WTC11 (cell line): ENCODE data around the gene HLCS. TPM values are rescaled to one million over a fixed set of nuclear protein-coding genes. Genes with fewer than 3 reads are reported as not detected.

Experiments
- ATAC-seq: fragments of 200-7000 bp; cut with Tn5 transposase; 2 replicates; pipeline ENCODE4 v1.10.0; 2021; ENCODE audit warnings: mild to moderate bottlenecking, moderate library complexity
- CTCF ChIA-PET: fragments of 300-600 bp; sonication (Branson Sonifier 250); formaldehyde crosslinking; loops from one replicate; lab custom pipeline; 2021; ENCODE audit warnings: antibody characterized with exemption; lab: Charles Lee
- POLR2A ChIA-PET: fragments of 350-600 bp; sonication (Branson Sonifier 250); formaldehyde crosslinking; loops from one replicate; lab custom pipeline; 2021; ENCODE audit warnings: antibody characterized with exemption; lab: Charles Lee
- DNase-seq: peaks from one replicate; pipeline ENCODE4 v3.0.0; 2021; ENCODE audit warnings: low spot score
- H3K27ac Mint-ChIP-seq: 2 replicates; pipeline ENCODE4 v1.8.0; 2021; ENCODE audit warnings: mixed read lengths
- H3K27me3 Mint-ChIP-seq: 2 replicates; pipeline ENCODE4 v1.8.0; 2021; ENCODE audit warnings: low read depth, mild to moderate bottlenecking, moderate library complexity, mixed read lengths
- H3K36me3 Mint-ChIP-seq: 2 replicates; pipeline ENCODE4 v1.8.0; 2021; ENCODE audit warnings: mixed read lengths
- H3K4me1 Mint-ChIP-seq: 2 replicates; pipeline ENCODE4 v1.8.0; 2022; ENCODE audit warnings: mixed read lengths
- H3K4me3 Mint-ChIP-seq: 2 replicates; pipeline ENCODE4 v1.8.0; 2021; ENCODE audit warnings: mild to moderate bottlenecking, moderate library complexity, mixed read lengths
- H3K9me3 Mint-ChIP-seq: 2 replicates; pipeline ENCODE4 v1.8.0; 2021; ENCODE audit warnings: mixed read lengths
- ESRRA ChIP-seq: sonication (generic); formaldehyde crosslinking; IDR thresholded peaks from 2 replicates; pipeline ENCODE4 v1.8.1; 2022; ENCODE audit warnings: mild to moderate bottlenecking, missing genetic modification reagents, borderline replicate concordance
- ETV6 ChIP-seq: sonication (generic); formaldehyde crosslinking; IDR thresholded peaks from 2 replicates; pipeline ENCODE4 v1.8.1; 2022; ENCODE audit warnings: mild to moderate bottlenecking, missing genetic modification reagents
- JAZF1 ChIP-seq: fragments of 250-450 bp; sonication (Bioruptor Pico); IDR thresholded peaks from 2 replicates; pipeline ENCODE4 v1.9.0; 2021; ENCODE audit warnings: moderate library complexity, mild to moderate bottlenecking, inconsistent platforms
- JUN ChIP-seq: sonication (generic); formaldehyde crosslinking; IDR thresholded peaks from 2 replicates; pipeline ENCODE4 v1.8.0; 2023; ENCODE audit warnings: mild to moderate bottlenecking, missing genetic modification reagents
- KAT7 ChIP-seq: sonication (generic); formaldehyde crosslinking; IDR thresholded peaks from 2 replicates; pipeline ENCODE4 v1.8.1; 2023; ENCODE audit warnings: missing genetic modification reagents, mild to moderate bottlenecking, borderline replicate concordance
- RELA ChIP-seq: sonication (generic); formaldehyde crosslinking; IDR thresholded peaks from 2 replicates; pipeline ENCODE4 v1.8.1; 2022; ENCODE audit warnings: missing genetic modification reagents, mild to moderate bottlenecking, borderline replicate concordance
- SOX15 ChIP-seq: fragments of 250-450 bp; sonication (Bioruptor Pico); IDR thresholded peaks from 2 replicates; pipeline ENCODE4 v1.9.0; 2021; ENCODE audit warnings: mild to moderate bottlenecking
- TEAD1 ChIP-seq: sonication (generic); formaldehyde crosslinking; IDR thresholded peaks from 2 replicates; pipeline ENCODE4 v1.8.0; 2022; ENCODE audit warnings: mild to moderate bottlenecking, missing genetic modification reagents
- ZNF138 ChIP-seq: sonication (generic); formaldehyde crosslinking; conservative IDR thresholded peaks from 2 replicates; pipeline ENCODE4 v1.8.1; 2022; ENCODE audit warnings: mild to moderate bottlenecking, moderate library complexity, missing genetic modification reagents
- ZNF232 ChIP-seq: sonication (generic); formaldehyde crosslinking; IDR thresholded peaks from 2 replicates; pipeline ENCODE4 v1.8.0; 2022; ENCODE audit warnings: mild to moderate bottlenecking, missing genetic modification reagents
- ZNF263 ChIP-seq: sonication (generic); formaldehyde crosslinking; IDR thresholded peaks from 2 replicates; pipeline ENCODE4 v1.8.1; 2022; ENCODE audit warnings: low read depth, mild to moderate bottlenecking, moderate library complexity, missing genetic modification reagents
- ZNF396 ChIP-seq: fragments of 250-450 bp; sonication (Bioruptor Pico); IDR thresholded peaks from 2 replicates; pipeline ENCODE4 v1.8.0; 2021; ENCODE audit warnings: mild to moderate bottlenecking, moderate library complexity, borderline replicate concordance
- ZNF416 ChIP-seq: fragments of 250-450 bp; sonication (Bioruptor Pico); IDR thresholded peaks from 2 replicates; pipeline ENCODE4 v1.9.0; 2021; ENCODE audit warnings: mild to moderate bottlenecking, inconsistent platforms
- ZNF671 ChIP-seq: fragments of 250-450 bp; sonication (Bioruptor Pico); IDR thresholded peaks from 2 replicates; pipeline ENCODE4 v1.8.0; 2021; ENCODE audit warnings: mild to moderate bottlenecking
- total RNA-seq: library from RNA; stranded (reverse); gene quantifications from 3 replicates; pipeline ENCODE4 v1.2.3, GENCODE V29; 2021
- TF ChIP-seq, protein P1 (sequence below): sonication (generic); formaldehyde crosslinking; IDR thresholded peaks from 2 replicates; pipeline ENCODE4 v1.8.0; 2022; ENCODE audit warnings: mild to moderate bottlenecking, missing genetic modification reagents
- TF ChIP-seq, protein P2 (sequence below): sonication (generic); formaldehyde crosslinking; IDR thresholded peaks from 2 replicates; pipeline ENCODE4 v1.8.0; 2022; ENCODE audit warnings: missing genetic modification reagents
- TF ChIP-seq, protein P3 (sequence below): sonication (generic); formaldehyde crosslinking; IDR thresholded peaks from 2 replicates; pipeline ENCODE4 v1.8.0; 2022; ENCODE audit warnings: mild to moderate bottlenecking, missing genetic modification reagents
- TF ChIP-seq, protein P4 (sequence below): fragments of 250-450 bp; sonication (Bioruptor Pico); IDR thresholded peaks from 2 replicates; pipeline ENCODE4 v1.9.0; 2021; ENCODE audit warnings: mild to moderate bottlenecking
- TF ChIP-seq, protein P5 (sequence below): fragments of 250-450 bp; sonication (Bioruptor Pico); IDR thresholded peaks from 2 replicates; pipeline ENCODE4 v1.8.0; 2021; ENCODE audit warnings: mild to moderate bottlenecking
- TF ChIP-seq, protein P6 (sequence below): sonication (generic); formaldehyde crosslinking; IDR thresholded peaks from 2 replicates; pipeline ENCODE4 v1.8.0; 2022; ENCODE audit warnings: mild to moderate bottlenecking, missing genetic modification reagents
- TF ChIP-seq, protein P7 (sequence below): sonication (generic); formaldehyde crosslinking; IDR thresholded peaks from 2 replicates; pipeline ENCODE4 v1.8.1; 2023; ENCODE audit warnings: mild to moderate bottlenecking, missing genetic modification reagents
- TF ChIP-seq, protein P8 (sequence below): sonication (generic); formaldehyde crosslinking; conservative IDR thresholded peaks from 2 replicates; pipeline ENCODE4 v1.8.1; 2022; ENCODE audit warnings: mild to moderate bottlenecking, missing genetic modification reagents

HLCS gene
- total RNA-seq, 1 experiment from 2014 or later: 9.3 TPM

DNA sequence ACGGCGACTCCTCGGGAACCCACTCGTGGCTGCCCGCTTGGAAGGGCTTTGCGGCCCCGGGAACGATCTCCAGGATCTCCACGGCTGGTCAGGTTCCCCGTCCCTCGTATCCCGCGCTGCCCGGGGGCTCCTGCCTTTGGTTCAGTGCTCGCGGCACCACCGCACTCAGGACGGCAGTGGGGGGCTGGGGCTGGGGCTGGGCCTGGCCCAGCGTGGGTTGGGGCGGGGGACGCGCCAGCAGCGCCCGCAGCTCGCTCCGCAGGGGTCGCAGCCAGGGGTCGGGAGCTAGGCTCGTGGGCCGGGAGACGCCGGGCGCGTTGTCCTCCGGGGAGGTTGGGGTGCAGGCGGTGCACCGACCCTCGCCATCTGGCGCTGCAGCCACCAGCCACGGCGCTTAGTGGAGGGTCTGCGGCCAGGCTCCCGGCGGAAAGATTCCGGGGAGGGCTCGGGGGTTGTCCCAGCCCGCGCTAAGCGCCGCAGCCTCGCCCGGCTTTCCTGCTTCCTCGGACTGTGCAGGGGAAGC lies 258.6 kb downstream of the HLCS start (continued):
- no peak for TF ChIP-seq ZNF138
- TF ChIP-seq JAZF1 (CRISPR knock-in tag): no peak
- no peak for TF ChIP-seq ZNF416 (CRISPR knock-in tag)
- TF ChIP-seq, protein P1, sequence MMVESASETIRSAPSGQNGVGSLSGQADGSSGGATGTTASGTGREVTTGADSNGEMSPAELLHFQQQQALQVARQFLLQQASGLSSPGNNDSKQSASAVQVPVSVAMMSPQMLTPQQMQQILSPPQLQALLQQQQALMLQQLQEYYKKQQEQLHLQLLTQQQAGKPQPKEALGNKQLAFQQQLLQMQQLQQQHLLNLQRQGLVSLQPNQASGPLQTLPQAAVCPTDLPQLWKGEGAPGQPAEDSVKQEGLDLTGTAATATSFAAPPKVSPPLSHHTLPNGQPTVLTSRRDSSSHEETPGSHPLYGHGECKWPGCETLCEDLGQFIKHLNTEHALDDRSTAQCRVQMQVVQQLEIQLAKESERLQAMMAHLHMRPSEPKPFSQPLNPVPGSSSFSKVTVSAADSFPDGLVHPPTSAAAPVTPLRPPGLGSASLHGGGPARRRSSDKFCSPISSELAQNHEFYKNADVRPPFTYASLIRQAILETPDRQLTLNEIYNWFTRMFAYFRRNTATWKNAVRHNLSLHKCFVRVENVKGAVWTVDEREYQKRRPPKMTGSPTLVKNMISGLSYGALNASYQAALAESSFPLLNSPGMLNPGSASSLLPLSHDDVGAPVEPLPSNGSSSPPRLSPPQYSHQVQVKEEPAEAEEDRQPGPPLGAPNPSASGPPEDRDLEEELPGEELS: no peak
- no peak for TF ChIP-seq TEAD1
- TF ChIP-seq ZNF671: no peak
- TF ChIP-seq, protein P2, sequence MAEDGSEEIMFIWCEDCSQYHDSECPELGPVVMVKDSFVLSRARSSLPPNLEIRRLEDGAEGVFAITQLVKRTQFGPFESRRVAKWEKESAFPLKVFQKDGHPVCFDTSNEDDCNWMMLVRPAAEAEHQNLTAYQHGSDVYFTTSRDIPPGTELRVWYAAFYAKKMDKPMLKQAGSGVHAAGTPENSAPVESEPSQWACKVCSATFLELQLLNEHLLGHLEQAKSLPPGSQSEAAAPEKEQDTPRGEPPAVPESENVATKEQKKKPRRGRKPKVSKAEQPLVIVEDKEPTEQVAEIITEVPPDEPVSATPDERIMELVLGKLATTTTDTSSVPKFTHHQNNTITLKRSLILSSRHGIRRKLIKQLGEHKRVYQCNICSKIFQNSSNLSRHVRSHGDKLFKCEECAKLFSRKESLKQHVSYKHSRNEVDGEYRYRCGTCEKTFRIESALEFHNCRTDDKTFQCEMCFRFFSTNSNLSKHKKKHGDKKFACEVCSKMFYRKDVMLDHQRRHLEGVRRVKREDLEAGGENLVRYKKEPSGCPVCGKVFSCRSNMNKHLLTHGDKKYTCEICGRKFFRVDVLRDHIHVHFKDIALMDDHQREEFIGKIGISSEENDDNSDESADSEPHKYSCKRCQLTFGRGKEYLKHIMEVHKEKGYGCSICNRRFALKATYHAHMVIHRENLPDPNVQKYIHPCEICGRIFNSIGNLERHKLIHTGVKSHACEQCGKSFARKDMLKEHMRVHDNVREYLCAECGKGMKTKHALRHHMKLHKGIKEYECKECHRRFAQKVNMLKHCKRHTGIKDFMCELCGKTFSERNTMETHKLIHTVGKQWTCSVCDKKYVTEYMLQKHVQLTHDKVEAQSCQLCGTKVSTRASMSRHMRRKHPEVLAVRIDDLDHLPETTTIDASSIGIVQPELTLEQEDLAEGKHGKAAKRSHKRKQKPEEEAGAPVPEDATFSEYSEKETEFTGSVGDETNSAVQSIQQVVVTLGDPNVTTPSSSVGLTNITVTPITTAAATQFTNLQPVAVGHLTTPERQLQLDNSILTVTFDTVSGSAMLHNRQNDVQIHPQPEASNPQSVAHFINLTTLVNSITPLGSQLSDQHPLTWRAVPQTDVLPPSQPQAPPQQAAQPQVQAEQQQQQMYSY (CRISPR knock-in tag): no peak
- TF ChIP-seq ETV6 (CRISPR knock-in tag): no peak
- TF ChIP-seq ZNF263: no peak
- TF ChIP-seq, protein P3, sequence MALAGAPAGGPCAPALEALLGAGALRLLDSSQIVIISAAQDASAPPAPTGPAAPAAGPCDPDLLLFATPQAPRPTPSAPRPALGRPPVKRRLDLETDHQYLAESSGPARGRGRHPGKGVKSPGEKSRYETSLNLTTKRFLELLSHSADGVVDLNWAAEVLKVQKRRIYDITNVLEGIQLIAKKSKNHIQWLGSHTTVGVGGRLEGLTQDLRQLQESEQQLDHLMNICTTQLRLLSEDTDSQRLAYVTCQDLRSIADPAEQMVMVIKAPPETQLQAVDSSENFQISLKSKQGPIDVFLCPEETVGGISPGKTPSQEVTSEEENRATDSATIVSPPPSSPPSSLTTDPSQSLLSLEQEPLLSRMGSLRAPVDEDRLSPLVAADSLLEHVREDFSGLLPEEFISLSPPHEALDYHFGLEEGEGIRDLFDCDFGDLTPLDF (CRISPR knock-in tag): no peak
- TF ChIP-seq, protein P4, sequence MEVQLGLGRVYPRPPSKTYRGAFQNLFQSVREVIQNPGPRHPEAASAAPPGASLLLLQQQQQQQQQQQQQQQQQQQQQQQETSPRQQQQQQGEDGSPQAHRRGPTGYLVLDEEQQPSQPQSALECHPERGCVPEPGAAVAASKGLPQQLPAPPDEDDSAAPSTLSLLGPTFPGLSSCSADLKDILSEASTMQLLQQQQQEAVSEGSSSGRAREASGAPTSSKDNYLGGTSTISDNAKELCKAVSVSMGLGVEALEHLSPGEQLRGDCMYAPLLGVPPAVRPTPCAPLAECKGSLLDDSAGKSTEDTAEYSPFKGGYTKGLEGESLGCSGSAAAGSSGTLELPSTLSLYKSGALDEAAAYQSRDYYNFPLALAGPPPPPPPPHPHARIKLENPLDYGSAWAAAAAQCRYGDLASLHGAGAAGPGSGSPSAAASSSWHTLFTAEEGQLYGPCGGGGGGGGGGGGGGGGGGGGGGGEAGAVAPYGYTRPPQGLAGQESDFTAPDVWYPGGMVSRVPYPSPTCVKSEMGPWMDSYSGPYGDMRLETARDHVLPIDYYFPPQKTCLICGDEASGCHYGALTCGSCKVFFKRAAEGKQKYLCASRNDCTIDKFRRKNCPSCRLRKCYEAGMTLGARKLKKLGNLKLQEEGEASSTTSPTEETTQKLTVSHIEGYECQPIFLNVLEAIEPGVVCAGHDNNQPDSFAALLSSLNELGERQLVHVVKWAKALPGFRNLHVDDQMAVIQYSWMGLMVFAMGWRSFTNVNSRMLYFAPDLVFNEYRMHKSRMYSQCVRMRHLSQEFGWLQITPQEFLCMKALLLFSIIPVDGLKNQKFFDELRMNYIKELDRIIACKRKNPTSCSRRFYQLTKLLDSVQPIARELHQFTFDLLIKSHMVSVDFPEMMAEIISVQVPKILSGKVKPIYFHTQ: no peak

DNA sequence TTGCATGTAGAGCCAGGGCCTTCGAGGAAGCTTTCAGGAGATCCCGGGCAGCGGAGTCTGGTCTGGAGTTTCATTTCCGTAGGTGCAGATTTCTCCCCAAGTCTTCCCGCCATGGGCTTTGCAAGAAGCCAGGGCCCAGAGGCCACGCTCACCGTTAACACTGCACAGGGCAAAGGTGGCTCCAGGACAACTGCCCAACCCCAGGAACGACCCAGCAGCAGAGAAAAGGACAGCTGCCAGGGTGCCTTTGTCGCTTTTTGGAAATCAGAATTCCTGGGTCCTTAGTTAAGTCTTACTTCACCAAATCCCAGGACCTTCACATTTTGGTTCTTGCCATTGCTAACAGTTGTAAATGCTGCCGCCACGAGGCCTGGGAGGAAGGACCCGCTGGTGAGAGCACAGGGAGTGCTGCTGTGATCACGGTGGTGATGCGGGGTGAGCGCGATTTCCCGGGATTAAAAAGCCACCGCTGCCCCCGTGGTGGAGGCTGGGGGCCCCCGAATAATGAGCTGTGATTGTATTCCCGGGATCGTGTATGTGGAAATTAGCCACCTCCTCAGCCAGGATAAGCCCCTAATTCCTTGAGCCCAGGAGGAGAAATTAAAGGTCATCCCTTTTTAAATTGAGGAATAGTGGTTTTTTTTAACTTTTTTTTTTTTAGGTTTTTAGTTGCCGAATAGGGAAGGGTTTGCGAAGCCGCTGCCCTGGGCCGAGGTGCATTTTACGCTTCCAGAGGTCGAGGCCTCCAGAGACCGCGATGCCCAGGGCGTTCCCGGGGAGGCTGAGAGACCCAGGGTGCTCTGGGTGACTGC lies 259.3 kb downstream of the HLCS start:
- H3K4me1 Mint-ChIP-seq: peaks cover 64% of the 10 kb centered on the region
- ChIA-PET CTCF (no interaction called here), POLR2A (no interaction called here)
- ATAC-seq (no peak), DNase-seq (no peak)
- no peak overlapping the region for H3K27ac Mint-ChIP-seq
- H3K36me3 Mint-ChIP-seq: no peaks in the 10 kb centered on the region
- H3K4me3 Mint-ChIP-seq: peak overlapping the region; percentile 58
- no peaks in the 10 kb centered on the region for H3K9me3 Mint-ChIP-seq
- H3K27me3 Mint-ChIP-seq: peaks cover 100% of the 10 kb centered on the region
- TF ChIP-seq JUN (CRISPR knock-in tag) (no peak), ZNF396 (CRISPR knock-in tag) (no peak), ZNF263 (no peak), ZNF232 (CRISPR knock-in tag) (no peak), KAT7 (CRISPR knock-in tag) (no peak), RELA (CRISPR knock-in tag) (no peak), ESRRA (CRISPR knock-in tag) (no peak), SOX15 (CRISPR knock-in tag) (no peak), JAZF1 (CRISPR knock-in tag) (no peak)
- TF ChIP-seq, protein P5, sequence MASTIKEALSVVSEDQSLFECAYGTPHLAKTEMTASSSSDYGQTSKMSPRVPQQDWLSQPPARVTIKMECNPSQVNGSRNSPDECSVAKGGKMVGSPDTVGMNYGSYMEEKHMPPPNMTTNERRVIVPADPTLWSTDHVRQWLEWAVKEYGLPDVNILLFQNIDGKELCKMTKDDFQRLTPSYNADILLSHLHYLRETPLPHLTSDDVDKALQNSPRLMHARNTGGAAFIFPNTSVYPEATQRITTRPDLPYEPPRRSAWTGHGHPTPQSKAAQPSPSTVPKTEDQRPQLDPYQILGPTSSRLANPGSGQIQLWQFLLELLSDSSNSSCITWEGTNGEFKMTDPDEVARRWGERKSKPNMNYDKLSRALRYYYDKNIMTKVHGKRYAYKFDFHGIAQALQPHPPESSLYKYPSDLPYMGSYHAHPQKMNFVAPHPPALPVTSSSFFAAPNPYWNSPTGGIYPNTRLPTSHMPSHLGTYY (CRISPR knock-in tag): no peak
- TF ChIP-seq, protein P6, sequence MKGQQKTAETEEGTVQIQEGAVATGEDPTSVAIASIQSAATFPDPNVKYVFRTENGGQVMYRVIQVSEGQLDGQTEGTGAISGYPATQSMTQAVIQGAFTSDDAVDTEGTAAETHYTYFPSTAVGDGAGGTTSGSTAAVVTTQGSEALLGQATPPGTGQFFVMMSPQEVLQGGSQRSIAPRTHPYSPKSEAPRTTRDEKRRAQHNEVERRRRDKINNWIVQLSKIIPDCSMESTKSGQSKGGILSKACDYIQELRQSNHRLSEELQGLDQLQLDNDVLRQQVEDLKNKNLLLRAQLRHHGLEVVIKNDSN: no peak
- TF ChIP-seq, protein P7, sequence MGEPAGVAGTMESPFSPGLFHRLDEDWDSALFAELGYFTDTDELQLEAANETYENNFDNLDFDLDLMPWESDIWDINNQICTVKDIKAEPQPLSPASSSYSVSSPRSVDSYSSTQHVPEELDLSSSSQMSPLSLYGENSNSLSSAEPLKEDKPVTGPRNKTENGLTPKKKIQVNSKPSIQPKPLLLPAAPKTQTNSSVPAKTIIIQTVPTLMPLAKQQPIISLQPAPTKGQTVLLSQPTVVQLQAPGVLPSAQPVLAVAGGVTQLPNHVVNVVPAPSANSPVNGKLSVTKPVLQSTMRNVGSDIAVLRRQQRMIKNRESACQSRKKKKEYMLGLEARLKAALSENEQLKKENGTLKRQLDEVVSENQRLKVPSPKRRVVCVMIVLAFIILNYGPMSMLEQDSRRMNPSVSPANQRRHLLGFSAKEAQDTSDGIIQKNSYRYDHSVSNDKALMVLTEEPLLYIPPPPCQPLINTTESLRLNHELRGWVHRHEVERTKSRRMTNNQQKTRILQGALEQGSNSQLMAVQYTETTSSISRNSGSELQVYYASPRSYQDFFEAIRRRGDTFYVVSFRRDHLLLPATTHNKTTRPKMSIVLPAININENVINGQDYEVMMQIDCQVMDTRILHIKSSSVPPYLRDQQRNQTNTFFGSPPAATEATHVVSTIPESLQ: no peak
- TF ChIP-seq, protein P8, sequence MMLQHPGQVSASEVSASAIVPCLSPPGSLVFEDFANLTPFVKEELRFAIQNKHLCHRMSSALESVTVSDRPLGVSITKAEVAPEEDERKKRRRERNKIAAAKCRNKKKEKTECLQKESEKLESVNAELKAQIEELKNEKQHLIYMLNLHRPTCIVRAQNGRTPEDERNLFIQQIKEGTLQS (CRISPR knock-in tag): no peak
